K562 (cell line): Measurements from ENCODE around the gene OSGIN1. TPM values are rescaled to one million over a fixed set of nuclear protein-coding genes. Genes with fewer than 3 reads are reported as not detected.

ENCODE experiments used
- AFF1 ChIP-seq, 2 experiments: fragments of 450-650 bp; IDR thresholded peaks; 2 replicates each; pipeline ENCODE4 v1.6.1; 2018; ENCODE audit warnings: mild to moderate bottlenecking in 2 of 2, low read depth in 1 of 2; ENCODE audit not compliant: partially characterized antibody in 2 of 2
- BCL6 ChIP-seq: fragments of 250-450 bp; sonication (Bioruptor Pico); IDR thresholded peaks from 2 replicates; pipeline ENCODE4 v1.4.0; 2020
- CBX2 ChIP-seq: fragments of 200-600 bp; sonication (generic); IDR thresholded peaks from one replicate; pipeline ENCODE4 v1.6.1; 2012; ENCODE audit warnings: mild to moderate bottlenecking, low read length, inconsistent platforms; ENCODE audit not compliant: insufficient read depth, poor library complexity, severe bottlenecking
- COPS2 ChIP-seq: fragments of 450-650 bp; conservative IDR thresholded peaks from 2 replicates; pipeline ENCODE4 v1.6.1; 2016; ENCODE audit warnings: mild to moderate bottlenecking, moderate library complexity
- E2F3 ChIP-seq: fragments of 250-450 bp; sonication (Bioruptor Pico); IDR thresholded peaks from 2 replicates; pipeline ENCODE4 v1.4.0; 2020; ENCODE audit warnings: mild to moderate bottlenecking
- FOXA3 ChIP-seq, 2 experiments: fragments of 450-650 bp in 1 of 2; sonication (generic) in 1 of 2; formaldehyde crosslinking; IDR thresholded peaks in 1 of 2; conservative IDR thresholded peaks in 1 of 2; 2 replicates each; pipeline versions ENCODE4 v1.4.0 to v1.8.0; 2020 to 2022; ENCODE audit warnings: mild to moderate bottlenecking in 2 of 2, missing genetic modification reagents in 1 of 2
- FOXP1 ChIP-seq: sonication (generic); formaldehyde crosslinking; IDR thresholded peaks from 2 replicates; pipeline ENCODE4 v1.8.0; 2022; ENCODE audit warnings: mild to moderate bottlenecking, missing genetic modification reagents
- HES1 ChIP-seq: fragments of 450-650 bp; IDR thresholded peaks from 2 replicates; pipeline ENCODE4 v1.6.1; 2016; ENCODE audit warnings: low read depth, mild to moderate bottlenecking, moderate library complexity
- JUND ChIP-seq, 2 experiments: IDR thresholded peaks; 2 replicates in 1 of 2; 3 replicates in 1 of 2; pipeline ENCODE4 v1.6.1; 2011; ENCODE audit warnings: borderline replicate concordance in 2 of 2, low read depth in 2 of 2, low read length in 2 of 2, improper control_type of control experiment in 1 of 2, missing biosample characterization in 1 of 2, missing genetic modification characterization in 1 of 2, missing genetic modification reagents in 1 of 2
- MECOM ChIP-seq: fragments of 250-450 bp; sonication (Bioruptor Pico); IDR thresholded peaks from 2 replicates; pipeline ENCODE4 v1.8.0; 2022; ENCODE audit warnings: inconsistent platforms
- RAD51 ChIP-seq: fragments of 450-650 bp; IDR thresholded peaks from 2 replicates; pipeline ENCODE4 v1.7.1; 2016; ENCODE audit warnings: low read depth, mild to moderate bottlenecking, borderline replicate concordance
- RBM14 ChIP-seq: fragments of 200-400 bp; formaldehyde crosslinking; IDR thresholded peaks from 2 replicates; pipeline ENCODE4 v1.6.1; 2018; ENCODE audit warnings: low read depth, mild to moderate bottlenecking, low read length, moderate library complexity, borderline replicate concordance; ENCODE audit not compliant: insufficient read depth
- RFX5 ChIP-seq: IDR thresholded peaks from 2 replicates; pipeline ENCODE4 v1.6.1; 2011; ENCODE audit warnings: low read depth, mild to moderate bottlenecking, improper control_type of control experiment, low read length
- TBL1XR1 ChIP-seq, 2 experiments: IDR thresholded peaks; 2 replicates each; pipeline ENCODE4 v1.6.1; 2012; ENCODE audit warnings: improper control_type of control experiment in 2 of 2, low read length in 2 of 2, mild to moderate bottlenecking in 1 of 2
- ZC3H4 ChIP-seq: sonication (generic); formaldehyde crosslinking; IDR thresholded peaks from 2 replicates; pipeline ENCODE4 v1.9.0; 2021; ENCODE audit warnings: missing genetic modification reagents, borderline replicate concordance
- ZEB2 ChIP-seq: fragments of 450-650 bp; IDR thresholded peaks from 2 replicates; pipeline ENCODE4 v1.6.1; 2016
- ZNF280A ChIP-seq: fragments of 450-650 bp; IDR thresholded peaks from 2 replicates; pipeline ENCODE4 v1.6.1; 2018; ENCODE audit warnings: mild to moderate bottlenecking, low read depth; ENCODE audit not compliant: partially characterized antibody
- ZNF3 ChIP-seq: fragments of 250-450 bp; sonication (Bioruptor Pico); IDR thresholded peaks from 2 replicates; pipeline ENCODE4 v1.5.0; 2021; ENCODE audit warnings: mild to moderate bottlenecking, moderate library complexity
- ZNF324 ChIP-seq: fragments of 250-450 bp; sonication (Bioruptor Pico); IDR thresholded peaks from 2 replicates; pipeline ENCODE4 v1.4.0; 2020; ENCODE audit warnings: mild to moderate bottlenecking
- ZNF354B ChIP-seq: fragments of 250-450 bp; sonication (Bioruptor Pico); IDR thresholded peaks from 2 replicates; pipeline ENCODE4 v1.4.0; 2020
- ZNF507 ChIP-seq: conservative IDR thresholded peaks from 2 replicates; pipeline ENCODE4 v1.6.1; 2017; ENCODE audit warnings: missing genetic modification characterization, missing compliant biosample characterization
- ZNF561 ChIP-seq: fragments of 450-650 bp; formaldehyde crosslinking; conservative IDR thresholded peaks from 2 replicates; pipeline ENCODE4 v1.4.0; 2020; ENCODE audit warnings: mild to moderate bottlenecking, moderate library complexity
- polyA plus RNA-seq, 8 experiments: library from polyadenylated mRNA; depleted of rRNA in 4 of 8; stranded (reverse) in 5 of 8; unstranded in 3 of 8; fragments of >200 nt; fragmentation: Nextera tagmentation in 2 of 8; fragmentation: Illumina TruSeq in 1 of 8; extraction: Ambion mirVana in 2 of 8; extraction: Trizol in 1 of 8; gene quantifications; 2 replicates each; pipeline versions ENCODE4 v1.2.1 to v1.2.3, GENCODE V29; 2011 to 2014; ENCODE audit warnings: inconsistent platforms in 1 of 8, missing spikeins in 1 of 8
- total RNA-seq, 7 experiments: library from RNA; depleted of rRNA in 6 of 7; stranded (reverse); fragments of >200 nt in 6 of 7; fragmentation: Illumina TruSeq in 2 of 7; extraction: Trizol in 2 of 7; gene quantifications; 2 replicates each; pipeline versions ENCODE4 v1.2.1 to v1.2.3, GENCODE V29; 2011 to 2021; ENCODE audit warnings: low replicate concordance in 1 of 7

Gene OSGIN1
- total and polyA plus RNA-seq, 9 of the 15 experiments (the other 6 are each of a cell fraction or from before 2014, with no cell fraction given) = 0.03 to 3.6 (median 1.6) TPM

- TF ChIP-seq AFF1 (IDR thresholded peaks at IDR 0.05; ENCODE audit: low read depth in 1 of 2, partially characterized antibody in 2 of 2) (peak in 1 of 2 experiments; percentile 38), ZNF3 (no peak), TBL1XR1 (IDR thresholded peaks at IDR 0.05; ENCODE audit: low read length in 2 of 2) (peak in 1 of 2 experiments; percentile 25; a peak in 1 of 4 replicates), JUND (IDR thresholded peaks at IDR 0.05; ENCODE audit: borderline replicate concordance, low read depth, low read length) (peak; percentile 92), JUND (tag; IDR thresholded peaks at IDR 0.05; ENCODE audit: borderline replicate concordance, low read depth, low read length) (peak; percentile 88; the same call in 2 of the 3 replicates), FOXA3 (CRISPR knock-in tag; conservative IDR thresholded peaks at IDR 0.05 in 1 of 2, IDR thresholded peaks at IDR 0.05 in 1 of 2) (peak in 1 of 2 experiments; percentile 45; a peak in 1 of 4 replicates), ZNF507 (tag) (no peak), ZNF354B (CRISPR knock-in tag) (no peak), ZNF324 (CRISPR knock-in tag) (no peak), MECOM (CRISPR knock-in tag) (no peak), CBX2 (no peak), FOXP1 (CRISPR knock-in tag) (peak; percentile 85), ZNF561 (CRISPR knock-in tag) (no peak), RFX5 (no peak), HES1 (peak; percentile 71), ZC3H4 (CRISPR knock-in tag) (no peak), BCL6 (CRISPR knock-in tag) (no peak), RAD51 (peak; percentile 40; the same call in 1 of the 2 replicates), ZEB2 (no peak), COPS2 (no peak), E2F3 (CRISPR knock-in tag) (no peak), ZNF280A (no peak), RBM14 (0 out of 2 replicates have a peak, but pooled peaks have one; percentile 80)
These were observed at the start of gene OSGIN1 (continued) for GRCh38 chr16:83952940-83953795.
